ENCODE results near the gene PDE6B.

PDE6B gene

GRCh38 chr4:675036-675882 is 49.9 kb downstream of the PDE6B start:
- no peak for DNase-seq

- DNase-seq = no peak
Observed at GRCh38 chr4:675980-676870, 50.9 kb downstream of the PDE6B start.

GRCh38 chr4:676871-677235 is 51.5 kb downstream of the PDE6B start:
- no peak for DNase-seq

GRCh38 chr4:677431-678293 is 52.3 kb downstream of the PDE6B start:
- DNase-seq = no peak

GRCh38 chr4:678331-679103 is 53.1 kb downstream of the PDE6B start:
- DNase-seq = no peak

GRCh38 chr4:679104-679481 is 53.7 kb downstream of the PDE6B start:
- no peak for DNase-seq

GRCh38 chr4:679629-680028 is 54.3 kb downstream of the PDE6B start:
- no peak for DNase-seq

GRCh38 chr4:680091-680490 is 54.7 kb downstream of the PDE6B start:
- DNase-seq = no peak

GRCh38 chr4:680551-680927 is 55.2 kb downstream of the PDE6B start:
- no peak for DNase-seq

GRCh38 chr4:680928-681645 is 55.7 kb downstream of the PDE6B start:
- no peak for DNase-seq

- DNase-seq = no peak
Observed at GRCh38 chr4:681736-682451, 56.5 kb downstream of the PDE6B start.

GRCh38 chr4:682490-683172 is 57.3 kb downstream of the PDE6B start:
- no peak for DNase-seq

GRCh38 chr4:683247-683897 is 58.0 kb downstream of the PDE6B start:
- no peak for DNase-seq

GRCh38 chr4:683982-684622 is 58.7 kb downstream of the PDE6B start:
- DNase-seq = no peak

- no peak for DNase-seq
Observed at GRCh38 chr4:684623-685327, 59.4 kb downstream of the PDE6B start.

- DNase-seq = no peak
Observed at GRCh38 chr4:685679-686412, 60.5 kb downstream of the PDE6B start.

- no peak for DNase-seq
Observed at GRCh38 chr4:686413-687040, 61.2 kb downstream of the PDE6B start.
